ENCODE results near the gene CXCR1.
"Not testable (repeated sequence)": the region's sequence is repeated elsewhere in the genome, so short reads cannot be mapped to it uniquely, and the experiment has no call there.

CXCR1 gene

GRCh38 chr2:218166791-218167190 lies at the start of gene CXCR1:
Gene CXCR1, minus strand, starts transcription at chr2:218166962. Its CDS starts 1,751 bp downstream, at chr2:218165211.
- DNase-seq = no peak

GRCh38 chr2:218216336-218216673 lies 49.5 kb upstream of the CXCR1 start:
- no peak for DNase-seq

- no peak for DNase-seq
Observed at GRCh38 chr2:218214116-218214515, 47.4 kb upstream of the CXCR1 start.

- no peak for DNase-seq
Observed at GRCh38 chr2:218209078-218209477, 42.3 kb upstream of the CXCR1 start.

GRCh38 chr2:218202266-218202665 lies 35.5 kb upstream of the CXCR1 start:
- DNase-seq = no peak

- DNase-seq = no peak
Observed at GRCh38 chr2:218196974-218197373, 30.2 kb upstream of the CXCR1 start.

- no peak for DNase-seq
Observed at GRCh38 chr2:218194880-218195279, 28.1 kb upstream of the CXCR1 start.

- DNase-seq = no peak
Observed at GRCh38 chr2:218193701-218194100, 26.9 kb upstream of the CXCR1 start.

GRCh38 chr2:218192902-218193430 lies 26.2 kb upstream of the CXCR1 start:
- DNase-seq = no peak

- no peak for DNase-seq
Observed at GRCh38 chr2:218188528-218188927, 21.8 kb upstream of the CXCR1 start.

- no peak for DNase-seq
Observed at GRCh38 chr2:218187296-218188015, 20.7 kb upstream of the CXCR1 start.

GRCh38 chr2:218186876-218187275 lies 20.1 kb upstream of the CXCR1 start:
- no peak for DNase-seq

GRCh38 chr2:218186355-218186766 lies 19.6 kb upstream of the CXCR1 start:
- DNase-seq = peak; percentile 42

- DNase-seq = no peak
Observed at GRCh38 chr2:218184331-218184730, 17.6 kb upstream of the CXCR1 start.

- DNase-seq = no peak
Observed at GRCh38 chr2:218180467-218181114, 13.8 kb upstream of the CXCR1 start.

- no peak for DNase-seq
Observed at GRCh38 chr2:218179782-218180181, 13.0 kb upstream of the CXCR1 start.

GRCh38 chr2:218172845-218173244 lies 6.1 kb upstream of the CXCR1 start:
- DNase-seq = no peak

- DNase-seq = not testable (repeated sequence)
Observed at GRCh38 chr2:218171744-218172143, 5.0 kb upstream of the CXCR1 start.

- DNase-seq = no peak
Observed at GRCh38 chr2:218169757-218170546, 3.2 kb upstream of the CXCR1 start.

GRCh38 chr2:218168635-218169462 lies 2.1 kb upstream of the CXCR1 start:
- peak; percentile 3 for DNase-seq

- DNase-seq = no peak
Observed at GRCh38 chr2:218168016-218168415, 1.3 kb upstream of the CXCR1 start.

- no peak for DNase-seq
Observed at GRCh38 chr2:218162814-218163213, 3.9 kb downstream of the CXCR1 start.

GRCh38 chr2:218161644-218162043 lies 5.1 kb downstream of the CXCR1 start:
- no peak for DNase-seq

Data from NCI-H526 treated with DMSO at 0.1 percent for 48 hours (cell line).